ENCODE results near the gene NARS2.

Gene NARS2

GRCh38 chr11:78510025-78510596 is 64.6 kb downstream of the NARS2 start:
- H3K27me3 ChIP-seq (ENCODE audit: control insufficient read depth, low read length) = no peaks in the 10 kb centered on the region
- no peaks in the 10 kb centered on the region for H3K4me1 ChIP-seq (ENCODE audit: control insufficient read depth, low read length)
- H3K4me3 ChIP-seq (ENCODE audit: low read length) = no peak overlapping the region
- H3K4me2 ChIP-seq (ENCODE audit: low read length) = no peak overlapping the region
- no peaks in the 10 kb centered on the region for H4K20me1 ChIP-seq (ENCODE audit: control insufficient read depth, insufficient read depth, low read depth, low read length)
- no peaks in the 10 kb centered on the region for H3K79me2 ChIP-seq (ENCODE audit: control insufficient read depth, low read length)
- H3K9me3 ChIP-seq (ENCODE audit: control insufficient read depth, insufficient read depth, low read length) = peaks cover 18% of the 10 kb centered on the region
- TF ChIP-seq CTCF (IDR thresholded peaks at IDR 0.05; ENCODE audit: low read depth, low read length, poor library complexity, severe bottlenecking) (no peak), EZH2phosphoT487 (IDR thresholded peaks at IDR 0.05; ENCODE audit: borderline replicate concordance, low read length) (no peak)
- no peak overlapping the region for H3K27ac ChIP-seq (ENCODE audit: low read depth, low read length)
- H3K9me2 ChIP-seq (replicated peaks; ENCODE audit: control insufficient read depth, low read length) = no peaks in the 10 kb centered on the region
- H3K36me3 ChIP-seq (ENCODE audit: control insufficient read depth, low read length) = peaks cover 30% of the 10 kb centered on the region
- no peaks in the 10 kb centered on the region for H3F3A ChIP-seq (ENCODE audit: control insufficient read depth, insufficient read depth)

- TF ChIP-seq CTCF (IDR thresholded peaks at IDR 0.05; ENCODE audit: low read depth, low read length, poor library complexity, severe bottlenecking) = no peak
- Histone ChIP-seq H3K79me2 (ENCODE audit: control insufficient read depth, low read length) (no peaks in the 10 kb centered on the region), H3K4me3 (ENCODE audit: low read length) (no peak overlapping the region)
Measured at GRCh38 chr11:78504708-78505107, 70.0 kb downstream of the NARS2 start.

GRCh38 chr11:78504181-78504580 is 70.5 kb downstream of the NARS2 start:
- no peak overlapping the region for H3K27ac ChIP-seq (ENCODE audit: low read depth, low read length)
- H4K20me1 ChIP-seq (ENCODE audit: control insufficient read depth, insufficient read depth, low read depth, low read length) = no peaks in the 10 kb centered on the region
- H3K4me1 ChIP-seq (ENCODE audit: control insufficient read depth, low read length) = no peaks in the 10 kb centered on the region
- no peaks in the 10 kb centered on the region for H3K9me3 ChIP-seq (ENCODE audit: control insufficient read depth, insufficient read depth, low read length)
- no peaks in the 10 kb centered on the region for H3K27me3 ChIP-seq (ENCODE audit: control insufficient read depth, low read length)
- TF ChIP-seq EZH2phosphoT487 (IDR thresholded peaks at IDR 0.05; ENCODE audit: borderline replicate concordance, low read length) (no peak), CTCF (IDR thresholded peaks at IDR 0.05; ENCODE audit: low read depth, low read length, poor library complexity, severe bottlenecking) (no peak)
- no peak overlapping the region for H3K4me2 ChIP-seq (ENCODE audit: low read length)
- no peaks in the 10 kb centered on the region for H3F3A ChIP-seq (ENCODE audit: control insufficient read depth, insufficient read depth)
- H3K79me2 ChIP-seq (ENCODE audit: control insufficient read depth, low read length) = no peaks in the 10 kb centered on the region
- no peaks in the 10 kb centered on the region for H3K36me3 ChIP-seq (ENCODE audit: control insufficient read depth, low read length)
- H3K4me3 ChIP-seq (ENCODE audit: low read length) = no peak overlapping the region
- H3K9me2 ChIP-seq (replicated peaks; ENCODE audit: control insufficient read depth, low read length) = no peaks in the 10 kb centered on the region

More at GRCh38 chr11:78504708-78505107, 70.0 kb downstream of the NARS2 start:
- no peaks in the 10 kb centered on the region for H3K9me2 ChIP-seq (replicated peaks; ENCODE audit: control insufficient read depth, low read length)
- H3K4me1 ChIP-seq (ENCODE audit: control insufficient read depth, low read length) = no peaks in the 10 kb centered on the region
- H3K9me3 ChIP-seq (ENCODE audit: control insufficient read depth, insufficient read depth, low read length) = no peaks in the 10 kb centered on the region
- no peak overlapping the region for H3K4me2 ChIP-seq (ENCODE audit: low read length)
- H3F3A ChIP-seq (ENCODE audit: control insufficient read depth, insufficient read depth) = no peaks in the 10 kb centered on the region
- no peaks in the 10 kb centered on the region; the same call in 1 of the 2 replicates for H3K36me3 ChIP-seq (ENCODE audit: control insufficient read depth, low read length)
- no peaks in the 10 kb centered on the region for H4K20me1 ChIP-seq (ENCODE audit: control insufficient read depth, insufficient read depth, low read depth, low read length)
- no peak overlapping the region for H3K27ac ChIP-seq (ENCODE audit: low read depth, low read length)
- H3K27me3 ChIP-seq (ENCODE audit: control insufficient read depth, low read length) = no peaks in the 10 kb centered on the region
